GM12874 (cell line): ENCODE results near the gene UBE2G2.

Experiments
- CTCF ChIP-seq: IDR thresholded peaks from 2 replicates; pipeline ENCODE4 v1.5.1; 2011; ENCODE audit warnings: low read depth, mild to moderate bottlenecking, control low read depth, low read length, moderate library complexity; ENCODE audit not compliant: insufficient read depth

The UBE2G2 gene

GRCh38 chr21:44834231-44834950 is 32.8 kb upstream of the UBE2G2 start:
- TF ChIP-seq CTCF = no peak

GRCh38 chr21:44833663-44834062 is 32.0 kb upstream of the UBE2G2 start:
- no peak for TF ChIP-seq CTCF

DNA sequence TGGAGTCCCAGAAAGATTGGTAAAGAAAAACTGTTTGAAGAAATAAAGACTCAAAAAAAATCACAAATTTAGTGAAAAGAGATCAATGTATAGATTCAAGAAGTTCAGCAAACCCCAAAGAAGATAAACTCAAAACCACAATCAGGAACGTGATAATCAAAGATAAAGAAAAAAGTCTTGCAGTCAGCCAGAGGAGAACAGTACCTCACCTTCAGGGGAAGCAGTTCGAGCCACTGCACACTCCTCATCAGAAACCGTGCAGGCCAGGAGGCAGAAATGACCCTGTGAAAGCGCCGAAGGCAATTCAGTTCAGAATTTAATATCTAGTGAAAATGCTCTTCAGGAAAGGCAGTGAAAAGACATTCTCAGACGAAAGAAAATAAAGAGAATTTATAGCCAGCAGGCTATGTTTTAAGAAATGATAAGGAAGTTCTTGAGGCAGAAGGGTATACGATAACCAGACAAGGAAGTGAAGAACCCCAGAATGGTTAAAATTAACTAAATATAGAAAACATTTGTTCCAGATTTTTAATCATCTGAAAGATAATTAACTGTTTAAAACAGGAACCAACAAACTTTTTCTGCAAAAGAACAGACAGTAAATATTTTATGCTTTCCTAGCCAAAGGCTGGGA is 29.7 kb upstream of the UBE2G2 start:
- TF ChIP-seq CTCF = no peak

GRCh38 chr21:44829507-44830092 is 28.0 kb upstream of the UBE2G2 start:
- no peak for TF ChIP-seq CTCF

GRCh38 chr21:44828362-44829056 is 26.9 kb upstream of the UBE2G2 start:
- TF ChIP-seq CTCF = no peak

GRCh38 chr21:44823179-44823660 is 21.6 kb upstream of the UBE2G2 start:
- no peak for TF ChIP-seq CTCF

- no peak for TF ChIP-seq CTCF
Measured at GRCh38 chr21:44822484-44823178, 21.0 kb upstream of the UBE2G2 start.
